IMR-90 (cell line): ENCODE measurements around the gene MGAT5B. TPM values are rescaled to one million over a fixed set of nuclear protein-coding genes. Genes with fewer than 3 reads are reported as not detected.

Experiments used
- ATAC-seq: fragments of 200-7000 bp; cut with Tn5 transposase; 2 replicates; pipeline ENCODE4 v1.9.1; 2020; ENCODE audit warnings: low read depth, mild to moderate bottlenecking, moderate library complexity
- BruUV-seq: library from RNA; stranded (reverse); fragments of 400-500 nt; replicated peaks from 2 replicates; lab custom pipeline; 2021; lab: Mats Ljungman, UMichigan
- CTCF ChIA-PET: fragments of 300-600 bp; formaldehyde crosslinking; extraction: SDS; loops from one replicate; lab custom pipeline; 2021; ENCODE audit warnings: antibody characterized with exemption; lab: Yijun Ruan, JAX
- POLR2A ChIA-PET: fragments of 300-600 bp; sonication (Branson Sonifier 250); formaldehyde crosslinking; loops from one replicate; lab custom pipeline; 2022; ENCODE audit warnings: antibody characterized with exemption; ENCODE audit not compliant: unreplicated experiment; lab: Charles Lee
- DNase-seq: peaks from one replicate; pipeline ENCODE4 v3.0.0; 2013
- H2AFZ ChIP-seq: replicated peaks from 2 replicates; pipeline ENCODE3; 2013; ENCODE audit warnings: low read length, mild to moderate bottlenecking; ENCODE audit not compliant: poor library complexity
- H2AK5ac ChIP-seq: 2 replicates; pipeline ENCODE4 v1.6.1; 2013; ENCODE audit warnings: low read depth, low read length, inconsistent platforms
- H2AK9ac ChIP-seq: replicated peaks from 2 replicates; pipeline ENCODE3; 2013; ENCODE audit warnings: mild to moderate bottlenecking, low read depth, low read length, moderate library complexity; ENCODE audit not compliant: poor library complexity
- H2BK120ac ChIP-seq: 2 replicates; pipeline ENCODE4 v1.6.1; 2013; ENCODE audit warnings: low read depth, low read length, inconsistent platforms
- H2BK15ac ChIP-seq: 3 replicates; pipeline ENCODE4 v1.6.1; 2013; ENCODE audit warnings: low read depth, low read length, inconsistent platforms
- H2BK20ac ChIP-seq: 2 replicates; pipeline ENCODE4 v1.6.1; 2013; ENCODE audit warnings: low read depth, mild to moderate bottlenecking, inconsistent platforms, low read length, moderate library complexity
- H2BK5ac ChIP-seq: 2 replicates; pipeline ENCODE4 v1.6.1; 2013; ENCODE audit warnings: mild to moderate bottlenecking, low read depth, low read length, inconsistent platforms; ENCODE audit not compliant: poor library complexity, severe bottlenecking
- H3K14ac ChIP-seq: replicated peaks from 2 replicates; pipeline ENCODE4 v1.6.1; 2013; ENCODE audit warnings: low read depth, low read length, inconsistent platforms
- H3K18ac ChIP-seq: 2 replicates; pipeline ENCODE4 v1.6.1; 2013; ENCODE audit warnings: low read depth, low read length, control low read depth
- H3K23ac ChIP-seq: 2 replicates; pipeline ENCODE4 v1.6.1; 2013; ENCODE audit warnings: low read depth, low read length, inconsistent platforms
- H3K27ac ChIP-seq: 2 replicates; pipeline ENCODE4 v1.5.1; 2013; ENCODE audit warnings: mild to moderate bottlenecking, control low read depth, low read length; ENCODE audit not compliant: insufficient read depth
- H3K27me3 ChIP-seq: 2 replicates; pipeline ENCODE4 v1.6.1; 2013; ENCODE audit warnings: low read length; ENCODE audit not compliant: control insufficient read depth, insufficient read depth
- H3K36me3 ChIP-seq: 2 replicates; pipeline ENCODE4 v1.6.1; 2013; ENCODE audit warnings: low read length, mixed read lengths; ENCODE audit not compliant: control insufficient read depth, insufficient read depth
- H3K4ac ChIP-seq: 2 replicates; pipeline ENCODE4 v1.6.1; 2013; ENCODE audit warnings: low read depth, low read length, inconsistent platforms
- H3K4me1 ChIP-seq: 2 replicates; pipeline ENCODE4 v1.6.1; 2013; ENCODE audit warnings: low read length, mixed read lengths; ENCODE audit not compliant: control insufficient read depth, insufficient read depth
- H3K4me2 ChIP-seq: 2 replicates; pipeline ENCODE4 v1.6.1; 2013; ENCODE audit warnings: low read depth, mild to moderate bottlenecking, control low read depth, low read length, moderate library complexity
- H3K4me3 ChIP-seq: 2 replicates; pipeline ENCODE4 v1.5.1; 2013; ENCODE audit warnings: low read depth, mild to moderate bottlenecking, control low read depth, low read length, moderate library complexity; ENCODE audit not compliant: insufficient read depth
- H3K56ac ChIP-seq: 2 replicates; pipeline ENCODE4 v1.6.1; 2013; ENCODE audit warnings: low read length, inconsistent platforms; ENCODE audit not compliant: insufficient read depth; ENCODE audit errors: extremely low read depth
- H3K79me1 ChIP-seq, 2 experiments: 2 replicates each; pipeline ENCODE4 v1.6.1; 2013; ENCODE audit warnings: low read length in 2 of 2, inconsistent platforms in 1 of 2, low read depth in 1 of 2
- H3K9ac ChIP-seq: 2 replicates; pipeline ENCODE4 v1.6.1; 2013; ENCODE audit warnings: low read depth, low read length, control low read depth
- H3K9me1 ChIP-seq: 2 replicates; pipeline ENCODE4 v1.6.1; 2013; ENCODE audit warnings: low read length, inconsistent platforms; ENCODE audit not compliant: insufficient read depth
- H3K9me3 ChIP-seq: 2 replicates; pipeline ENCODE4 v1.6.1; 2013; ENCODE audit warnings: low read length; ENCODE audit not compliant: control insufficient read depth, insufficient read depth
- H4K20me1 ChIP-seq: 2 replicates; pipeline ENCODE4 v1.6.1; 2013; ENCODE audit warnings: low read length, inconsistent platforms; ENCODE audit not compliant: insufficient read depth
- H4K5ac ChIP-seq: 2 replicates; pipeline ENCODE4 v1.6.1; 2013; ENCODE audit warnings: mild to moderate bottlenecking, low read depth, low read length, control low read depth
- H4K8ac ChIP-seq, 2 experiments: 2 replicates each; pipeline ENCODE4 v1.6.1; 2013; ENCODE audit warnings: low read depth in 2 of 2, low read length in 2 of 2, control low read depth in 1 of 2, inconsistent platforms in 1 of 2
- H4K91ac ChIP-seq: 2 replicates; pipeline ENCODE4 v1.6.1; 2013; ENCODE audit warnings: low read depth, low read length, inconsistent platforms; ENCODE audit not compliant: insufficient read depth
- CEBPB ChIP-seq: IDR thresholded peaks from 2 replicates; pipeline ENCODE4 v1.6.1; 2012; ENCODE audit warnings: low read depth, low read length, improper control_type of control experiment
- CHD1 ChIP-seq: IDR thresholded peaks from 2 replicates; pipeline ENCODE4 v1.6.1; 2012; ENCODE audit warnings: low read depth, low read length, improper control_type of control experiment
- MAZ ChIP-seq: IDR thresholded peaks from 2 replicates; pipeline ENCODE4 v1.6.1; 2012; ENCODE audit warnings: low read depth, mild to moderate bottlenecking, low read length, improper control_type of control experiment, moderate library complexity, borderline replicate concordance
- MXI1 ChIP-seq: IDR thresholded peaks from 2 replicates; pipeline ENCODE4 v1.6.1; 2012; ENCODE audit warnings: low read depth, mild to moderate bottlenecking, low read length, moderate library complexity, borderline replicate concordance
- NFE2L2 ChIP-seq: fragments of 150-350 bp; IDR thresholded peaks from 2 replicates; pipeline ENCODE4 v1.6.1; 2016; ENCODE audit warnings: low read depth, mild to moderate bottlenecking, low read length
- POLR2A ChIP-seq: IDR thresholded peaks from 2 replicates; pipeline ENCODE4 v1.6.1; 2012; ENCODE audit warnings: mild to moderate bottlenecking, low read depth, low read length
- RAD21 ChIP-seq: IDR thresholded peaks from 2 replicates; pipeline ENCODE4 v1.6.1; 2012; ENCODE audit warnings: low read length, improper control_type of control experiment
- RCOR1 ChIP-seq: IDR thresholded peaks from 2 replicates; pipeline ENCODE4 v1.6.1; 2012; ENCODE audit warnings: mild to moderate bottlenecking, low read length, improper control_type of control experiment; ENCODE audit not compliant: insufficient replicate concordance
- RFX5 ChIP-seq: IDR thresholded peaks from 2 replicates; pipeline ENCODE4 v1.8.0; 2012; ENCODE audit warnings: low read depth, mild to moderate bottlenecking, low read length, moderate library complexity
- SMC3 ChIP-seq: fragments of 150-350 bp; IDR thresholded peaks from 2 replicates; pipeline ENCODE4 v1.6.1; 2016; ENCODE audit warnings: low read depth, mild to moderate bottlenecking, antibody characterized with exemption, low read length, moderate library complexity
- WGBS, 2 experiments: methylation state at CpG; one replicate each; pipeline versions ENCODE4 v1.1.5 to v1.1.7; 2013; ENCODE audit warnings: missing lambda C conversion rate in 2 of 2; ENCODE audit not compliant: insufficient read length in 1 of 2; ENCODE audit errors: extremely low coverage in 2 of 2; 5-methylcytosine and 5-hydroxymethylcytosine counted together
- dilution Hi-C: fragments of 300-500 bp; cut with HindIII; formaldehyde crosslinking; loops from one replicate; pipeline ENCODE4 v1.14.3; 2018; ENCODE audit warnings: low sequenced_read_pairs; ENCODE audit not compliant: unreplicated experiment
- in situ Hi-C: fragments of 300-500 bp; cut with MboI; formaldehyde crosslinking; loops from 3 replicates; pipeline ENCODE4 v1.14.3; 2019; ENCODE audit warnings: low sequenced_read_pairs, inconsistent platforms, mixed read lengths
- intact Hi-C: fragments of 100-400 bp; cut with micrococcal nuclease; formaldehyde crosslinking; loops from 2 replicates; pipeline ENCODE4 v1.10.0; 2022
- polyA plus RNA-seq, 3 experiments: library from polyadenylated mRNA; depleted of rRNA; stranded (reverse); fragments of >200 nt; gene quantifications; 2 replicates each; pipeline ENCODE4 v1.2.3, GENCODE V29; 2012; ENCODE audit warnings: low replicate concordance in 1 of 3
- total RNA-seq: library from RNA; depleted of rRNA; stranded (reverse); fragments of >200 nt; gene quantifications from 2 replicates; pipeline ENCODE4 v1.2.3, GENCODE V29; 2012
- TF ChIP-seq, protein P1 (sequence below): fragments of 150-350 bp; IDR thresholded peaks from 2 replicates; pipeline ENCODE4 v1.6.1; 2016; ENCODE audit warnings: low read depth, mild to moderate bottlenecking, low read length, moderate library complexity, borderline replicate concordance
- TF ChIP-seq, protein P2 (sequence below): conservative IDR thresholded peaks from 2 replicates; pipeline ENCODE4 v1.5.1; 2012; ENCODE audit warnings: mild to moderate bottlenecking, low read depth, low read length, improper control_type of control experiment
- TF ChIP-seq, protein P3 (sequence below): fragments of 150-350 bp; IDR thresholded peaks from 2 replicates; pipeline ENCODE4 v1.6.1; 2017; ENCODE audit warnings: mild to moderate bottlenecking, antibody characterized with exemption, low read length, low read depth

Gene MGAT5B
- total and polyA plus RNA-seq, 2 of the 4 experiments (the other 2 are of a cell fraction): 0.54 to 2.0 TPM

DNA sequence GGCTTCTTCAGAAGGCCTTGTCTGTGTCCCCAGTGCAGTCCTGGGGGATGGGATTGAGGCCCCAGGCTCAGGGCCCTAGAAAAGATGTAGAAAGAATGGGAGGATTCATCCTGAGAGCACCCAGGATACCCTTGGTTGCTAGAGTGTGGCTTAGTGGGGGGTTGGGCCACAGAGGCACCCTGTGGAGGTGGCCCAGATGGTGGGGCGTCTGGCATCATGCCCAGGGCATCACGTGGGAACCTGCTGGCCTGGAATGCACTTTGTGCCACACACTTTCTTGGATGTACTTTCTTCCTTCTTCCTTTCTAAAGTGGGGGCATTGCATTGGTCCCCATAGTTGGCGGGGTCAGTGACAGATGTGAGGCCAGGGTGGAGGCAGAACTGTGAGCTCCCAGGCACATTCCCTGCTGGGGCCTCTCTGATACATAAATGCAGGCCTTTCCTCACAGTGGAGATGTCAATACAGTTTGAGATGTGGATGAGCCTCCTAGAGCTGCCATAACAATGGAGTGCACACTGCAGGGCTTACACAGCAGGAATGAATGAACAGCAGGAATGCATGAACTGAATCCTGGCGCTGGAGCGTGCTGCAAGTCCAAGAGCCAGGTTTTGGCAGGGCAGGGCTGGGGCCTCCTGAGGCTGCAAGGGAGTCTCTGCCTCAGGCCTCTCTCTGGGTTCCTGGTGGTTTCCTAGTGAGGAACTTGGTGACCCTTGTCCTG lies 43.3 kb downstream of the MGAT5B start:
- intact Hi-C loops (no loop called here), in situ Hi-C loops (no loop called here), dilution Hi-C loops (no loop called here)
- Histone ChIP-seq H3K18ac (no peak overlapping the region), H2AK5ac (no peak overlapping the region), H4K20me1 (no peaks in the 10 kb centered on the region), H4K8ac (no peak overlapping the region), H4K5ac (no peak overlapping the region), H2AK9ac (no peak overlapping the region), H3K9me1 (peaks cover 5% of the 10 kb centered on the region; the same call in 1 of the 2 replicates), H3K27ac (no peak overlapping the region), H3K79me1 (no peaks in the 10 kb centered on the region), H2BK5ac (no peak overlapping the region), H3K56ac (no peak overlapping the region), H2AFZ (no peak overlapping the region), H2BK15ac (no peak overlapping the region), H3K9ac (no peak overlapping the region), H3K4me1 (no peaks in the 10 kb centered on the region), H2BK20ac (no peak overlapping the region), H3K4ac (no peak overlapping the region), H3K4me3 (no peak overlapping the region), H3K4me2 (no peak overlapping the region), H2BK120ac (no peak overlapping the region), H3K14ac (no peak overlapping the region), H3K27me3 (peaks cover 4% of the 10 kb centered on the region; the same call in 1 of the 2 replicates), H3K9me3 (no peaks in the 10 kb centered on the region; the same call in 1 of the 2 replicates), H3K36me3 (no peaks in the 10 kb centered on the region), H3K23ac (no peak overlapping the region), H4K91ac (no peak overlapping the region)
- ChIA-PET POLR2A (no interaction called here), CTCF (no interaction called here)
- no TSS peak for BruUV-seq
- DNase-seq (no peak), ATAC-seq (no peak)
- TF ChIP-seq NFE2L2: no peak
- no peak for TF ChIP-seq MXI1
- no peak for TF ChIP-seq RAD21
- no peak for TF ChIP-seq CHD1
- TF ChIP-seq RCOR1: no peak
- no peak for TF ChIP-seq RFX5
- TF ChIP-seq CEBPB: no peak
- TF ChIP-seq, protein P1, sequence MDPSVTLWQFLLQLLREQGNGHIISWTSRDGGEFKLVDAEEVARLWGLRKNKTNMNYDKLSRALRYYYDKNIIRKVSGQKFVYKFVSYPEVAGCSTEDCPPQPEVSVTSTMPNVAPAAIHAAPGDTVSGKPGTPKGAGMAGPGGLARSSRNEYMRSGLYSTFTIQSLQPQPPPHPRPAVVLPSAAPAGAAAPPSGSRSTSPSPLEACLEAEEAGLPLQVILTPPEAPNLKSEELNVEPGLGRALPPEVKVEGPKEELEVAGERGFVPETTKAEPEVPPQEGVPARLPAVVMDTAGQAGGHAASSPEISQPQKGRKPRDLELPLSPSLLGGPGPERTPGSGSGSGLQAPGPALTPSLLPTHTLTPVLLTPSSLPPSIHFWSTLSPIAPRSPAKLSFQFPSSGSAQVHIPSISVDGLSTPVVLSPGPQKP: no peak
- TF ChIP-seq, protein P2, sequence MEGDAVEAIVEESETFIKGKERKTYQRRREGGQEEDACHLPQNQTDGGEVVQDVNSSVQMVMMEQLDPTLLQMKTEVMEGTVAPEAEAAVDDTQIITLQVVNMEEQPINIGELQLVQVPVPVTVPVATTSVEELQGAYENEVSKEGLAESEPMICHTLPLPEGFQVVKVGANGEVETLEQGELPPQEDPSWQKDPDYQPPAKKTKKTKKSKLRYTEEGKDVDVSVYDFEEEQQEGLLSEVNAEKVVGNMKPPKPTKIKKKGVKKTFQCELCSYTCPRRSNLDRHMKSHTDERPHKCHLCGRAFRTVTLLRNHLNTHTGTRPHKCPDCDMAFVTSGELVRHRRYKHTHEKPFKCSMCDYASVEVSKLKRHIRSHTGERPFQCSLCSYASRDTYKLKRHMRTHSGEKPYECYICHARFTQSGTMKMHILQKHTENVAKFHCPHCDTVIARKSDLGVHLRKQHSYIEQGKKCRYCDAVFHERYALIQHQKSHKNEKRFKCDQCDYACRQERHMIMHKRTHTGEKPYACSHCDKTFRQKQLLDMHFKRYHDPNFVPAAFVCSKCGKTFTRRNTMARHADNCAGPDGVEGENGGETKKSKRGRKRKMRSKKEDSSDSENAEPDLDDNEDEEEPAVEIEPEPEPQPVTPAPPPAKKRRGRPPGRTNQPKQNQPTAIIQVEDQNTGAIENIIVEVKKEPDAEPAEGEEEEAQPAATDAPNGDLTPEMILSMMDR: no peak
- TF ChIP-seq MAZ: no peak
- TF ChIP-seq, protein P3, sequence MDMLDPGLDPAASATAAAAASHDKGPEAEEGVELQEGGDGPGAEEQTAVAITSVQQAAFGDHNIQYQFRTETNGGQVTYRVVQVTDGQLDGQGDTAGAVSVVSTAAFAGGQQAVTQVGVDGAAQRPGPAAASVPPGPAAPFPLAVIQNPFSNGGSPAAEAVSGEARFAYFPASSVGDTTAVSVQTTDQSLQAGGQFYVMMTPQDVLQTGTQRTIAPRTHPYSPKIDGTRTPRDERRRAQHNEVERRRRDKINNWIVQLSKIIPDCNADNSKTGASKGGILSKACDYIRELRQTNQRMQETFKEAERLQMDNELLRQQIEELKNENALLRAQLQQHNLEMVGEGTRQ: no peak
- no peak for TF ChIP-seq SMC3
- no peak for TF ChIP-seq POLR2A
- 72% methylated on average over 2 of the region's 5 CpGs; no CpG with 5 or more reads in 1 of the 2 experiments for WGBS, 2 experiments
